Measurements from ENCODE around the gene KIAA1671.

KIAA1671 gene

GRCh38 chr22:24961217-24961844 is 8.8 kb downstream of the KIAA1671 start:
- WGBS (ENCODE audit: insufficient coverage): 97% methylated on average over 11 of the region's 11 CpGs
- DNase-seq: peak in 2 of 3 donors; percentile 13 to 26
- ChIA-PET CTCF (no interaction called here), POLR2A (no interaction called here)
- Histone ChIP-seq H3K4me3 (ENCODE audit: control insufficient read depth in 1 of 7, extremely low read depth in 1 of 7, insufficient read depth in 4 of 7, low read depth in 2 of 7, low read length in 6 of 7) (no peak overlapping the region), H3K4me1 (ENCODE audit: control extremely low read depth in 1 of 4, control insufficient read depth in 4 of 4, insufficient read depth in 4 of 4, low read length in 3 of 4) (no peaks in the 10 kb centered on the region), H3K36me3 (ENCODE audit: control insufficient read depth in 4 of 4, insufficient read depth in 4 of 4, low read length in 3 of 4) (no peaks in the 10 kb centered on the region), H3K27me3 (replicated peaks in 2 of 5; ENCODE audit: control insufficient read depth in 4 of 5, insufficient read depth in 5 of 5, low read length in 4 of 5) (no peaks in the 10 kb centered on the region), H3K9me3 (ENCODE audit: control extremely low read depth in 1 of 5, control insufficient read depth in 4 of 5, insufficient read depth in 2 of 5, low read depth in 1 of 5, low read length in 4 of 5) (no peaks in the 10 kb centered on the region), H3K27ac (ENCODE audit: insufficient read depth in 1 of 2, low read depth in 1 of 2, low read length in 2 of 2, poor library complexity in 1 of 2, severe bottlenecking in 2 of 2) (no peak overlapping the region)

GRCh38 chr22:24962094-24962493 is 9.6 kb downstream of the KIAA1671 start:
- Histone ChIP-seq H3K27me3 (replicated peaks in 2 of 5; ENCODE audit: control insufficient read depth in 4 of 5, insufficient read depth in 5 of 5, low read length in 4 of 5) (no peaks in the 10 kb centered on the region), H3K4me1 (ENCODE audit: control extremely low read depth in 1 of 4, control insufficient read depth in 4 of 4, insufficient read depth in 4 of 4, low read length in 3 of 4) (no peaks in the 10 kb centered on the region), H3K36me3 (ENCODE audit: control insufficient read depth in 4 of 4, insufficient read depth in 4 of 4, low read length in 3 of 4) (no peaks in the 10 kb centered on the region), H3K9me3 (ENCODE audit: control extremely low read depth in 1 of 5, control insufficient read depth in 4 of 5, insufficient read depth in 2 of 5, low read depth in 1 of 5, low read length in 4 of 5) (no peaks in the 10 kb centered on the region), H3K27ac (ENCODE audit: insufficient read depth in 1 of 2, low read depth in 1 of 2, low read length in 2 of 2, poor library complexity in 1 of 2, severe bottlenecking in 2 of 2) (no peak overlapping the region), H3K4me3 (ENCODE audit: control insufficient read depth in 1 of 7, extremely low read depth in 1 of 7, insufficient read depth in 4 of 7, low read depth in 2 of 7, low read length in 6 of 7) (no peak overlapping the region)
- POLR2A ChIA-PET: no interaction called here
- 100% methylated on average over 7 of the region's 8 CpGs for WGBS (ENCODE audit: insufficient coverage)
- CTCF ChIA-PET: no interaction called here
- DNase-seq: no peak

- ChIA-PET CTCF (interaction anchor here (0.6 kb wide), 1 partner anchor 24 kb away, joined by 4 read pairs; no protein-coding TSS in a partner anchor), POLR2A (no interaction called here)
- H3K4me1 ChIP-seq (ENCODE audit: control extremely low read depth in 1 of 4, control insufficient read depth in 4 of 4, insufficient read depth in 4 of 4, low read length in 3 of 4): no peaks in the 10 kb centered on the region
- no peak overlapping the region for H3K27ac ChIP-seq (ENCODE audit: insufficient read depth in 1 of 2, low read depth in 1 of 2, low read length in 2 of 2, poor library complexity in 1 of 2, severe bottlenecking in 2 of 2)
- no peak for DNase-seq
- no peak overlapping the region for H3K4me3 ChIP-seq (ENCODE audit: control insufficient read depth in 1 of 7, extremely low read depth in 1 of 7, insufficient read depth in 4 of 7, low read depth in 2 of 7, low read length in 6 of 7)
- WGBS (ENCODE audit: insufficient coverage): 96% methylated on average over 7 of the region's 11 CpGs
- no peaks in the 10 kb centered on the region for H3K9me3 ChIP-seq (ENCODE audit: control extremely low read depth in 1 of 5, control insufficient read depth in 4 of 5, insufficient read depth in 2 of 5, low read depth in 1 of 5, low read length in 4 of 5)
- no peaks in the 10 kb centered on the region for H3K27me3 ChIP-seq (replicated peaks in 2 of 5; ENCODE audit: control insufficient read depth in 4 of 5, insufficient read depth in 5 of 5, low read length in 4 of 5)
- H3K36me3 ChIP-seq (ENCODE audit: control insufficient read depth in 4 of 4, insufficient read depth in 4 of 4, low read length in 3 of 4): no peaks in the 10 kb centered on the region
Observed at GRCh38 chr22:24962835-24963234, 10.3 kb downstream of the KIAA1671 start.

GRCh38 chr22:24964441-24964840 is 11.9 kb downstream of the KIAA1671 start:
- H3K36me3 ChIP-seq (ENCODE audit: control insufficient read depth in 4 of 4, insufficient read depth in 4 of 4, low read length in 3 of 4): no peaks in the 10 kb centered on the region
- no peaks in the 10 kb centered on the region for H3K4me1 ChIP-seq (ENCODE audit: control extremely low read depth in 1 of 4, control insufficient read depth in 4 of 4, insufficient read depth in 4 of 4, low read length in 3 of 4)
- ChIA-PET CTCF (no interaction called here), POLR2A (no interaction called here)
- no peaks in the 10 kb centered on the region for H3K27me3 ChIP-seq (replicated peaks in 2 of 5; ENCODE audit: control insufficient read depth in 4 of 5, insufficient read depth in 5 of 5, low read length in 4 of 5)
- no peak for DNase-seq
- H3K4me3 ChIP-seq (ENCODE audit: control insufficient read depth in 1 of 7, extremely low read depth in 1 of 7, insufficient read depth in 4 of 7, low read depth in 2 of 7, low read length in 6 of 7): no peak overlapping the region
- H3K9me3 ChIP-seq (ENCODE audit: control extremely low read depth in 1 of 5, control insufficient read depth in 4 of 5, insufficient read depth in 2 of 5, low read depth in 1 of 5, low read length in 4 of 5): no peaks in the 10 kb centered on the region
- H3K27ac ChIP-seq (ENCODE audit: insufficient read depth in 1 of 2, low read depth in 1 of 2, low read length in 2 of 2, poor library complexity in 1 of 2, severe bottlenecking in 2 of 2): no peak overlapping the region
- WGBS (ENCODE audit: insufficient coverage): no CpG with 5 or more reads among the region's 3 CpGs

- no peak overlapping the region for H3K4me3 ChIP-seq (ENCODE audit: control insufficient read depth in 1 of 7, extremely low read depth in 1 of 7, insufficient read depth in 4 of 7, low read depth in 2 of 7, low read length in 6 of 7)
- H3K36me3 ChIP-seq (ENCODE audit: control insufficient read depth in 4 of 4, insufficient read depth in 4 of 4, low read length in 3 of 4): no peaks in the 10 kb centered on the region
- POLR2A ChIA-PET: no interaction called here
- CTCF ChIA-PET: interaction anchor here (0.9 kb wide), 1 partner anchor 23 kb away, joined by 3 read pairs; no protein-coding TSS in a partner anchor
- no peaks in the 10 kb centered on the region for H3K4me1 ChIP-seq (ENCODE audit: control extremely low read depth in 1 of 4, control insufficient read depth in 4 of 4, insufficient read depth in 4 of 4, low read length in 3 of 4)
- WGBS (ENCODE audit: insufficient coverage): 92% methylated on average over 9 of the region's 9 CpGs
- no peak for DNase-seq
- no peaks in the 10 kb centered on the region for H3K27me3 ChIP-seq (replicated peaks in 2 of 5; ENCODE audit: control insufficient read depth in 4 of 5, insufficient read depth in 5 of 5, low read length in 4 of 5)
- H3K27ac ChIP-seq (ENCODE audit: insufficient read depth in 1 of 2, low read depth in 1 of 2, low read length in 2 of 2, poor library complexity in 1 of 2, severe bottlenecking in 2 of 2): no peak overlapping the region
- H3K9me3 ChIP-seq (ENCODE audit: control extremely low read depth in 1 of 5, control insufficient read depth in 4 of 5, insufficient read depth in 2 of 5, low read depth in 1 of 5, low read length in 4 of 5): no peaks in the 10 kb centered on the region
Observed at GRCh38 chr22:24965822-24966626, 13.5 kb downstream of the KIAA1671 start.

GRCh38 chr22:24968066-24968561 is 15.6 kb downstream of the KIAA1671 start:
- no peaks in the 10 kb centered on the region for H3K36me3 ChIP-seq (ENCODE audit: control insufficient read depth in 4 of 4, insufficient read depth in 4 of 4, low read length in 3 of 4)
- no peaks in the 10 kb centered on the region for H3K9me3 ChIP-seq (ENCODE audit: control extremely low read depth in 1 of 5, control insufficient read depth in 4 of 5, insufficient read depth in 2 of 5, low read depth in 1 of 5, low read length in 4 of 5)
- ChIA-PET CTCF (no interaction called here), POLR2A (no interaction called here)
- H3K27me3 ChIP-seq (replicated peaks in 2 of 5; ENCODE audit: control insufficient read depth in 4 of 5, insufficient read depth in 5 of 5, low read length in 4 of 5): no peaks in the 10 kb centered on the region
- H3K27ac ChIP-seq (ENCODE audit: insufficient read depth in 1 of 2, low read depth in 1 of 2, low read length in 2 of 2, poor library complexity in 1 of 2, severe bottlenecking in 2 of 2): no peak overlapping the region
- H3K4me1 ChIP-seq (ENCODE audit: control extremely low read depth in 1 of 4, control insufficient read depth in 4 of 4, insufficient read depth in 4 of 4, low read length in 3 of 4): no peaks in the 10 kb centered on the region
- WGBS (ENCODE audit: insufficient coverage): 98% methylated on average over 6 of the region's 8 CpGs
- no peak overlapping the region for H3K4me3 ChIP-seq (ENCODE audit: control insufficient read depth in 1 of 7, extremely low read depth in 1 of 7, insufficient read depth in 4 of 7, low read depth in 2 of 7, low read length in 6 of 7)
- no peak for DNase-seq

- no peaks in the 10 kb centered on the region for H3K4me1 ChIP-seq (ENCODE audit: control extremely low read depth in 1 of 4, control insufficient read depth in 4 of 4, insufficient read depth in 4 of 4, low read length in 3 of 4)
- H3K36me3 ChIP-seq (ENCODE audit: control insufficient read depth in 4 of 4, insufficient read depth in 4 of 4, low read length in 3 of 4): no peaks in the 10 kb centered on the region
- CTCF ChIA-PET: no interaction called here
- no peaks in the 10 kb centered on the region for H3K9me3 ChIP-seq (ENCODE audit: control extremely low read depth in 1 of 5, control insufficient read depth in 4 of 5, insufficient read depth in 2 of 5, low read depth in 1 of 5, low read length in 4 of 5)
- H3K27me3 ChIP-seq (replicated peaks in 2 of 5; ENCODE audit: control insufficient read depth in 4 of 5, insufficient read depth in 5 of 5, low read length in 4 of 5): no peaks in the 10 kb centered on the region
- no peak for DNase-seq
- POLR2A ChIA-PET: no interaction called here
- WGBS (ENCODE audit: insufficient coverage): 72% methylated on average over 12 of the region's 12 CpGs
- no peak overlapping the region for H3K27ac ChIP-seq (ENCODE audit: insufficient read depth in 1 of 2, low read depth in 1 of 2, low read length in 2 of 2, poor library complexity in 1 of 2, severe bottlenecking in 2 of 2)
- no peak overlapping the region for H3K4me3 ChIP-seq (ENCODE audit: control insufficient read depth in 1 of 7, extremely low read depth in 1 of 7, insufficient read depth in 4 of 7, low read depth in 2 of 7, low read length in 6 of 7)
Observed at GRCh38 chr22:24969560-24970301, 17.2 kb downstream of the KIAA1671 start.

All from common myeloid progenitor, CD34-positive (primary cell).